Loucy (cell line): ENCODE measurements around the gene SLC43A1.

Experiments
- CTCF ChIP-seq: fragments of 200-600 bp; sonication (generic); conservative IDR thresholded peaks from 2 replicates; pipeline ENCODE4 v1.5.1; 2014; ENCODE audit warnings: mild to moderate bottlenecking, antibody characterized with exemption, low read length
- EZH2phosphoT487 ChIP-seq: fragments of 200-600 bp; IDR thresholded peaks from 2 replicates; pipeline ENCODE4 v1.6.1; 2018; ENCODE audit warnings: antibody characterized with exemption, mild to moderate bottlenecking, moderate library complexity, borderline replicate concordance

- TF ChIP-seq CTCF (no peak), EZH2phosphoT487 (no peak)
These were observed 69.4 kb downstream of the SLC43A1 start for GRCh38 chr11:57446055-57446454.
